Measurements from ENCODE around the gene GDPD2. TPM values are rescaled to one million over a fixed set of nuclear protein-coding genes. Genes with fewer than 3 reads are reported as not detected.

Gene GDPD2
- total and polyA plus RNA-seq, 2 of the 13 experiments (the other 11 are each of a cell fraction or from before 2014, with no cell fraction given): 0.04 to 0.08 TPM

DNA sequence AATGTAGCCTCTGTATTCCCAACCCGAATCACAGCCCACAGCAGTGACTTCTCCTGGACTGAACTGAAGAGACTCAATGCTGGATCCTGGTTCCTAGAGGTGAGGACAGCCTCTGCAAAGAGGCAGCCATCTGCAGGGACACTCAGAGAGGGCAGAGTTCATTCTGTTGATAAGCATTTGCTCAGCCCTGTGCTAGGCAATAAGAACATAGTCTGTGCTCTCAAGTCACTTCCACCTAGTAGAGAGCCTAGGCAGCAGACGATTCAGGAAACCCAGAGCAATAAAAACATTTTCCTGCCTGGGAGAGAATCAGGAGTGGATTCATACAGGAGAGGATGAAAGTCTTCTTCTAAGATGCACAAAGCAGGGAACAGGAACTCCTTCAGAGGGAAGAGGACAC lies 4.3 kb downstream of the GDPD2 start:
- 9% methylated on average over 1 of the region's 2 CpGs for WGBS (ENCODE audit: low lambda C conversion rate)
- no peak overlapping the region for H3K27ac ChIP-seq (ENCODE audit: extremely low read length, insufficient read depth, low read length)
- no peaks in the 10 kb centered on the region for H3K27me3 ChIP-seq (ENCODE audit: control insufficient read depth in 1 of 2, insufficient read depth in 2 of 2, low read length in 2 of 2)
- H3K4me1 ChIP-seq (ENCODE audit: insufficient read depth, low read length): peaks cover 18% of the 10 kb centered on the region
- in situ Hi-C loops (cut with HindIII; ENCODE audit: extremely low pct_ligation_motif_present, low pct_unique_long_range_greater_than_20kb) (no loop called here), intact Hi-C loops (cut with micrococcal nuclease; ENCODE audit: unreplicated experiment) (loop anchor here (10.0 kb wide), 1 partner anchor 237 kb away; no protein-coding TSS in a partner anchor)
- no peak overlapping the region for H3K4me2 ChIP-seq (ENCODE audit: low read depth, low read length)
- no peak for ATAC-seq
- no peak overlapping the region for H3K9ac ChIP-seq (ENCODE audit: insufficient read depth, low read depth, low read length)
- TF ChIP-seq ZMYM3 (CRISPR knock-in tag; IDR thresholded peaks at IDR 0.05): no peak
- TF ChIP-seq ZNF207 (IDR thresholded peaks at IDR 0.05; ENCODE audit: borderline replicate concordance): no peak
- TF ChIP-seq, protein P1, sequence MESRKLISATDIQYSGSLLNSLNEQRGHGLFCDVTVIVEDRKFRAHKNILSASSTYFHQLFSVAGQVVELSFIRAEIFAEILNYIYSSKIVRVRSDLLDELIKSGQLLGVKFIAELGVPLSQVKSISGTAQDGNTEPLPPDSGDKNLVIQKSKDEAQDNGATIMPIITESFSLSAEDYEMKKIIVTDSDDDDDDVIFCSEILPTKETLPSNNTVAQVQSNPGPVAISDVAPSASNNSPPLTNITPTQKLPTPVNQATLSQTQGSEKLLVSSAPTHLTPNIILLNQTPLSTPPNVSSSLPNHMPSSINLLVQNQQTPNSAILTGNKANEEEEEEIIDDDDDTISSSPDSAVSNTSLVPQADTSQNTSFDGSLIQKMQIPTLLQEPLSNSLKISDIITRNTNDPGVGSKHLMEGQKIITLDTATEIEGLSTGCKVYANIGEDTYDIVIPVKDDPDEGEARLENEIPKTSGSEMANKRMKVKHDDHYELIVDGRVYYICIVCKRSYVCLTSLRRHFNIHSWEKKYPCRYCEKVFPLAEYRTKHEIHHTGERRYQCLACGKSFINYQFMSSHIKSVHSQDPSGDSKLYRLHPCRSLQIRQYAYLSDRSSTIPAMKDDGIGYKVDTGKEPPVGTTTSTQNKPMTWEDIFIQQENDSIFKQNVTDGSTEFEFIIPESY (CRISPR knock-in tag; IDR thresholded peaks at IDR 0.05): no peak
- TF ChIP-seq ZNF660 (CRISPR knock-in tag; IDR thresholded peaks at IDR 0.05; ENCODE audit: borderline replicate concordance, low read depth): no peak
- CTCF ChIA-PET (ENCODE audit: low intra/inter-chr PET ratio, low total read pairs): no interaction called here
- H3K4me3 ChIP-seq (replicated peaks in 1 of 3; ENCODE audit: insufficient read depth in 1 of 3, low read depth in 2 of 3, low read length in 3 of 3): no peak overlapping the region
- H3K9me3 ChIP-seq (ENCODE audit: low read length): no peaks in the 10 kb centered on the region
- no peak for DNase-seq (ENCODE audit: low spot score)
- no peak overlapping the region for H2AFZ ChIP-seq (ENCODE audit: low read length)
- no peak for FAIRE-seq
- no peaks in the 10 kb centered on the region for H4K20me1 ChIP-seq (ENCODE audit: insufficient read depth, low read length)
- no peaks in the 10 kb centered on the region for H3K36me3 ChIP-seq (replicated peaks in 1 of 2; ENCODE audit: control insufficient read depth in 1 of 2, insufficient read depth in 2 of 2, low read length in 2 of 2)
- no peaks in the 10 kb centered on the region for H3K79me2 ChIP-seq (ENCODE audit: insufficient read depth, low read length)
- no TSS peak for BruUV-seq (replicated peaks)
- POLR2A ChIA-PET: no interaction called here

DNA sequence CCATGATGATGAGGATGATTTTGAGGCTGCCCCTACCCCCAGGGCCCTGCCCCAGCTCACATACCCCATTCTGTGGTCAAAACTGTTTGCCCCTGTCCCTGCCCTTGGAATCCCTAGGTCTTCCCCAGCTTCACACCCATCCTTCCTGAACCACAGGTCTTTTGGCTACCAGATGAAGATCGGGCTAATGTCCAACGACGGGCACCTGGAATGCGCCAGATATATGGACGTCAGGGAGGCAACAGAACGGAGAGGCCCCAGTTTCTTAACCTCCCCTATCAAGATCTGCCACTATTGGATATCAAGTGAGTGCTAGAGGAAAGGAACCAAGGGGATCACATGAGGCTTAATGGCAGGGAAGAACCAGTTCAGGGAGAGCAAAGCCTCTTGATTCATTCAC lies 6.6 kb downstream of the GDPD2 start:
- WGBS (ENCODE audit: low lambda C conversion rate): 61% methylated on average over 6 of the region's 6 CpGs
- no peak overlapping the region for H3K4me3 ChIP-seq (replicated peaks in 1 of 3; ENCODE audit: insufficient read depth in 1 of 3, low read depth in 2 of 3, low read length in 3 of 3)
- POLR2A ChIA-PET: no interaction called here
- ATAC-seq (no peak), FAIRE-seq (no peak), DNase-seq (ENCODE audit: low spot score) (no peak)
- CTCF ChIA-PET (ENCODE audit: low intra/inter-chr PET ratio, low total read pairs): no interaction called here
- no peak overlapping the region for H2AFZ ChIP-seq (ENCODE audit: low read length)
- H3K27me3 ChIP-seq (ENCODE audit: control insufficient read depth in 1 of 2, insufficient read depth in 2 of 2, low read length in 2 of 2): no peaks in the 10 kb centered on the region
- in situ Hi-C loops (cut with HindIII; ENCODE audit: extremely low pct_ligation_motif_present, low pct_unique_long_range_greater_than_20kb): no loop called here
- no peaks in the 10 kb centered on the region for H4K20me1 ChIP-seq (ENCODE audit: insufficient read depth, low read length)
- no peaks in the 10 kb centered on the region for H3K9me3 ChIP-seq (ENCODE audit: low read length)
- TF ChIP-seq CCDC6 (CRISPR knock-in tag; IDR thresholded peaks at IDR 0.05) (no peak), ZKSCAN1 (IDR thresholded peaks at IDR 0.05; ENCODE audit: low read length) (no peak)
- TF ChIP-seq, protein P2, sequence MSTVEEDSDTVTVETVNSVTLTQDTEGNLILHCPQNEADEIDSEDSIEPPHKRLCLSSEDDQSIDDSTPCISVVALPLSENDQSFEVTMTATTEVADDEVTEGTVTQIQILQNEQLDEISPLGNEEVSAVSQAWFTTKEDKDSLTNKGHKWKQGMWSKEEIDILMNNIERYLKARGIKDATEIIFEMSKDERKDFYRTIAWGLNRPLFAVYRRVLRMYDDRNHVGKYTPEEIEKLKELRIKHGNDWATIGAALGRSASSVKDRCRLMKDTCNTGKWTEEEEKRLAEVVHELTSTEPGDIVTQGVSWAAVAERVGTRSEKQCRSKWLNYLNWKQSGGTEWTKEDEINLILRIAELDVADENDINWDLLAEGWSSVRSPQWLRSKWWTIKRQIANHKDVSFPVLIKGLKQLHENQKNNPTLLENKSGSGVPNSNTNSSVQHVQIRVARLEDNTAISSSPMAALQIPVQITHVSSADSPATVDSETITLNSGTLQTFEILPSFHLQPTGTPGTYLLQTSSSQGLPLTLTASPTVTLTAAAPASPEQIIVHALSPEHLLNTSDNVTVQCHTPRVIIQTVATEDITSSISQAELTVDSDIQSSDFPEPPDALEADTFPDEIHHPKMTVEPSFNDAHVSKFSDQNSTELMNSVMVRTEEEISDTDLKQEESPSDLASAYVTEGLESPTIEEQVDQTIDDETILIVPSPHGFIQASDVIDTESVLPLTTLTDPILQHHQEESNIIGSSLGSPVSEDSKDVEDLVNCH (CRISPR knock-in tag; IDR thresholded peaks at IDR 0.05): no peak
- H3K9ac ChIP-seq (ENCODE audit: insufficient read depth, low read depth, low read length): no peak overlapping the region
- H3K36me3 ChIP-seq (replicated peaks in 1 of 2; ENCODE audit: control insufficient read depth in 1 of 2, insufficient read depth in 2 of 2, low read length in 2 of 2): no peaks in the 10 kb centered on the region
- no peaks in the 10 kb centered on the region for H3K79me2 ChIP-seq (ENCODE audit: insufficient read depth, low read length)
- no TSS peak for BruUV-seq (replicated peaks)
- H3K4me2 ChIP-seq (ENCODE audit: low read depth, low read length): no peak overlapping the region
- no peak overlapping the region for H3K27ac ChIP-seq (ENCODE audit: extremely low read length, insufficient read depth, low read length)
- intact Hi-C loops (cut with micrococcal nuclease; ENCODE audit: unreplicated experiment): loop anchor here (5.0 to 10.0 kb wide), 2 partner anchors 137 to 235 kb away; partner anchors contain the start of gene KIF4A
- peaks cover 9% of the 10 kb centered on the region for H3K4me1 ChIP-seq (ENCODE audit: insufficient read depth, low read length)

All from HepG2 (cell line).